Duodenal mucosa (tissue), 2 donors: ENCODE results near the gene ZNF436.
A peak's percentile ranks its signal among the peaks of the same experiment; 100 is the strongest.
"Not testable (repeated sequence)": the region's sequence is repeated elsewhere in the genome, so short reads cannot be mapped to it uniquely, and the experiment has no call there.

Source experiments
- H3K27ac ChIP-seq: one replicate; pipeline ENCODE4 v1.7.0; 2013; ENCODE audit warnings: low read depth, low read length
- H3K27me3 ChIP-seq, 2 donors: one replicate each; pipeline ENCODE4 v1.7.0; 2013; ENCODE audit warnings: low read length in 2 of 2, control low read depth in 1 of 2; ENCODE audit not compliant: insufficient read depth in 2 of 2, control insufficient read depth in 1 of 2
- H3K36me3 ChIP-seq, 2 donors: one replicate each; pipeline ENCODE4 v1.7.0; 2013; ENCODE audit warnings: low read length in 2 of 2, control low read depth in 1 of 2; ENCODE audit not compliant: insufficient read depth in 2 of 2, control insufficient read depth in 1 of 2
- H3K4me1 ChIP-seq, 2 donors: one replicate each; pipeline ENCODE4 v1.7.0; 2013; ENCODE audit warnings: low read length in 2 of 2, control low read depth in 1 of 2; ENCODE audit not compliant: insufficient read depth in 2 of 2, control insufficient read depth in 1 of 2
- H3K4me3 ChIP-seq, 2 donors: one replicate each; pipeline ENCODE4 v1.7.0; 2013; ENCODE audit warnings: low read length in 2 of 2, low read depth in 1 of 2
- H3K9ac ChIP-seq, 2 donors: one replicate each; pipeline ENCODE4 v1.7.0; 2013; ENCODE audit warnings: low read length in 2 of 2, low read depth in 1 of 2
- H3K9me3 ChIP-seq, 2 donors: one replicate each; pipeline ENCODE4 v1.7.0; 2013; ENCODE audit warnings: low read length in 2 of 2, control low read depth in 1 of 2; ENCODE audit not compliant: control insufficient read depth in 1 of 2

The ZNF436 gene

DNA sequence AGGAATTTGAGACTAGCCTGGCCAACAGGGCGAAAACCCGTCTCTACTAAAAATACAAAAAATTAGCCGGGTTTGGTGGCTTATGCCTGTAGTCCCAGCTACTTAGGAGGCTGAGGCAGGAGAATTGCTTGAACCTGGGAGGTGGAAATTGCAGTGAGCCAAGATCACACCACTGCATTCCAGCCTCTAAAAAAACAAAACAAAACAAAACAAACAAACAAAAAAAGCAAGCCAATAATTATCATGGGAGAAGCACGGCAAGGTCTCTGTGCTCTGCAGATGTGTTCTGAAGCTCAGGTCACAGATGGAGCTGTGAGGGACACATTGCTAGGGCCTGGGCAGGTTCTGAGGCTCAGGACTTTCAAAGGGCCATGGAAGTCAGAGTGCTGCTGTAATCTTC lies 10.6 kb upstream of the ZNF436 start:
- not testable (repeated sequence) for H3K4me3 ChIP-seq, H3K27ac ChIP-seq, H3K27me3 ChIP-seq, H3K9me3 ChIP-seq, H3K9ac ChIP-seq
- peaks cover 21 to 22% of the 10 kb centered on the region in 2 donors for H3K4me1 ChIP-seq
- H3K36me3 ChIP-seq = peaks cover 0 to 10% of the 10 kb centered on the region in 2 donors

DNA sequence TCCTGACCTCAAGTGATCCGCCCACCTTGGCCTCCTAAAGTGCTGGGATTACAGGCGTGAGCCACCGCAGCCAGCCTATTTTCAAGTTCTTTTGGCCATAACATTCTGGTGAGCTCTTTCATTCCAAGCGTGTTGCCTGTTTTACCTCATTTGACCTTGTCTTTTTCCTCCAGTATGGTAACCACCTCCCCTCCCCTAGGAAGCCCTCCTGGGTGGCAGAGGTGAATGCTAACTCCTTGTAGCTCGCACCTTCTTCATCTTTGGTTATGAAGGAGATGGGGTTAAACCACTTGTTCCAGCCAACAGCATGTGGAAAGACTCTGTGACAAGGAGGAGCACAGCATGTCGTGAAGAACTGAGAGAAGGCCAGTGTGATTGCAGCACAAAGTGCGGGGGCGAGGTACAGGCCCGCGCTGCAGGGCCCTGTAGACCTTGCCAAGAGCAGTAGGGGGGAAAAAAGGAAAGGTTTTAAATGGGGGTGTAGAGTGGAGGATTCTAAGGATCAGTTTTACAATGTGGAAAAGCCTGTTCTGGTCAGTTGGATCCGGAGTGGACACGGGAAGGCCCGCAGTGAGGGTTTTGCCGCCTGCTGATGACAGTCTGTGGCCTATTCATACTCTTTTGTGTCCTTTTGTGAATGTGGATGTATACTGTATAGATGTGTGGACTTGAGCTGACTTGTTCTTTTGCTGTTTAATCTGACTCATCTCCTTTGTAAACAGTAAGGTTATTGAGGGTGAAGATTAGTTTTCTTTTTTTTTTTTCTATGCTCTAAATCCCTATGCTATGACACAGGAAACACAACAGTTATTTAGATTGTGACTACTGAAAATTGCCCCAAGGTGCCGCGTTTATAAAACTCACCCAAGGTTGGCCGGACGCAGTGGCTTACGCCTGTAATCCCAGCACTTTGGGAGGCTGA lies 7.5 kb upstream of the ZNF436 start:
- H3K4me1 ChIP-seq = peaks cover 6 to 13% of the 10 kb centered on the region in 2 donors
- H3K27ac ChIP-seq = peak overlapping the region; percentile 58
- H3K9ac ChIP-seq = no peak overlapping the region

DNA sequence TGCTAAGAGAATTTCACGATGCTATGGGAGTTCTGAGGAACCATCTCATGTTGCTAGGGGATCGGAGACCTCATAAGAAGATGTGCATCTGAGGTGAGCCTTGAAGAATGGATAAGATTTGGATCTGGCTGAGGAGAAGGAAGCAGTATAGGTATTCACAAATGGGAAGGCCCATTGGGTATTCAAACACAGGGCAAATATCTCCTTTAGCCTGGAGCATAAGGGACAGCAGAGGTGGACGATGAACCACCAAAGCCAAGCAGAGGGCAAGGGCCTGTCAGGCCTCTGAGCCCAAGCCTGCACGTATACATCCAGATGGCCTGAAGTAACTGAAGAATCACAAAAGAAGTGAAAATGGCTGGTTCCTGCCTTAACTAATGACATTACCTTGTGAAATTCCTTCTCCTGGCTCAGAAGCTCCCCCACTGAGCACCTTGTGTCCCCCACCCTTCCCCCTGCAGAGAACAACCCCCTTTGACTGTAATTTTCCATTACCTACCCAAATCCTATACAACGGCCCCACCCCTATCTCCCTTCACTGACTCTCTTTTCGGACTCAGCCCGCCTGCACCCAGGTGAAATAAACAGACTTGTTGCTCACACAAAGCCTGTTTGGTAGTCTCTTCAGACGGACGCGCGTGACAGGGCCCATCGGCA lies 4.6 kb upstream of the ZNF436 start:
- peaks cover 25 to 31% of the 10 kb centered on the region in 2 donors for H3K4me1 ChIP-seq
- H3K9me3 ChIP-seq, H3K27me3 ChIP-seq, H3K9ac ChIP-seq, H3K4me3 ChIP-seq, H3K27ac ChIP-seq, H3K36me3 ChIP-seq: not testable (repeated sequence)

More for the DNA sequence above, 7.5 kb upstream of the ZNF436 start:
- H3K4me3 ChIP-seq = no peak overlapping the region
- no peaks in the 10 kb centered on the region for H3K27me3 ChIP-seq
- H3K9me3 ChIP-seq = no peaks in the 10 kb centered on the region
- no peaks in the 10 kb centered on the region for H3K36me3 ChIP-seq

DNA sequence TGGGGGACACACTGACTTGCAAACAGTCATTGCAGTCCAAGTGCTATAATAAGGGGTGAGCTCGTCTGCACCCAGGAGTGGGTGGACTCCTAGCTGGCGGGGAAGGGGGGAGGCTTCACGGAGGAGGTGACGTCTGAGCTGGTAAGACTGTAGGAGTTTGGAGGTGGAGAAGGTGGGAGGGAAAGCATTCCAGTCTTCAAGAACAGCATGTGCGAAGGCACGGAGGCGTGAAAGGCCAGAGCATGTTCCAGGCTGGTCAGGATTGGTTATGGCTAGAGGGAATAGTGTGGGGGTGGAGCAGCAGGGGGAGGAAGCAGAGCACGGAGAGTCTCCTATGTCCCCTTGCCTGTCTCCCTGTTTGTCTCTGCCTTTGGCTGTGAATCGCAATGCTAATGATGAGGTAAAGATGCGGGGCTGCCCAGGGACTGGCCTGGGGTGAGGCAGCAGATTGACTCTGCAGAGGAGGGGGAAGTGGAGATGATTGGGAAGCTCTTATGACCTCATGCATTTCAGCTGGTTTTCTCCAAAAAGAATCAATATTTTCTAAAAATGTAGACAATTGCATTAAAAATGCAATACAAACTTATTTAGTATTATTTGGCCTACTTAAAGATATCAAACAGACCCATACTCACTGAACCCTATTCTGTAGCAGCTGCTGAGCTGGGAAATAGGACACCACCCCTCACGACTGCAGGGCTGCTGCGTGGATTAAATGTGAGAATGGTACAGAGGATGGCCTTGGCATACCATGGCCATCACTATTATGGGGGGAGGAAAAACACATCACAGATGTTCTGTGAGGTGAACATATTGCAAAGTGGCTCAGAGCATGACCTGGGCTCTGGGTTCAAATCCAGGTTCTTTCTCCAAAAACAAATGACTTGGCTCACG lies 2.6 kb upstream of the ZNF436 start:
- Histone ChIP-seq H3K9me3 (no peaks in the 10 kb centered on the region), H3K9ac (no peak overlapping the region), H3K4me3 (no peak overlapping the region), H3K4me1 (peaks cover 30 to 36% of the 10 kb centered on the region in 2 donors), H3K36me3 (no peaks in the 10 kb centered on the region), H3K27me3 (no peaks in the 10 kb centered on the region), H3K27ac (no peak overlapping the region)

DNA sequence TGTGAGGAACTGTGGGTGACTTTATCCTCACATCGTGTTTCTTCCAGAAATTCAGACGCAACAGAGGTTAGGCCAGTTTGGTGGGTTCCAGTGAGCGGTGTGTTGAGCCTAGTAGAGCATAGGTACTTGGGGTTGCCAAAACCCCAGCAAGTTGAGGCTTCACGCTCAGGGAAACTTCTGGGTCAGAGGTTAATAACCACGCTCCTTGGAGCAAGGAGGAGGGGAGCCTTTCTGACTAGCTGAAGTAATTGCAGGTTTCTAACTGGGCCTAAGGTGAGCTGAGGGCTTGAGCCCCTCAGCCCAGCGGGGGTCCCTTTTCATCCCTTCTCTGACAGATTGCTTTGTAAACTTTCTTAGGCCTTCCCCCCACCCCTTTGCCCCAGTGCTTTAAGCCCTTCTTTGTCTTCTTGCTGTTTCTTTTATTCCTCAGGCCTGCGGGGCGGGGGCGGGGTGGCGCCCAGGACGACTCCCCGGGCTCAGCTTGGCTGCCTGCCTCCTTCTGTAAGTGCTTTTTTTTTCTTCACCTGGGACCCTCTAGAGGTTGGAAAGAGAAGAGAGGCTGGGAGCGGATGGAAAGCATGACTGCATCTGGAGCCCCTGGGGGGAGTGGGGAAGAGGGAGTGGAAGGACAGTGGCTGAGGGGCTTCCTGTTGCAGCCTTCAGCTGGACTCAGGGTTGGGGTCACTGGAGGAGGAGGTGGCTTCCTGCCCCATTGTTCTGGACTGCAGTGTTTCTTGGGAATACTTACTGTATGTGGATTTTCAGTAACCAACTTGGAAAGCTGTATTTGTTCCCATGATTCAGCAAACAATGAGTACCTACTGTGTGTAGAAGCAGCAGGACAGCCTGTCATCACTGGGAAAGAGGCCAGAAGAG lies 1.3 kb upstream of the ZNF436 start:
- Histone ChIP-seq H3K9me3 (peaks cover 0 to 7% of the 10 kb centered on the region in 2 donors), H3K9ac (peak overlapping the region; percentile 20 to 90), H3K4me1 (peaks cover 37% of the 10 kb centered on the region in 2 donors), H3K27ac (no peak overlapping the region), H3K27me3 (no peaks in the 10 kb centered on the region), H3K36me3 (peaks cover 3 to 9% of the 10 kb centered on the region in 2 donors), H3K4me3 (peak overlapping the region in 1 of 2 donors; percentile 88)

DNA sequence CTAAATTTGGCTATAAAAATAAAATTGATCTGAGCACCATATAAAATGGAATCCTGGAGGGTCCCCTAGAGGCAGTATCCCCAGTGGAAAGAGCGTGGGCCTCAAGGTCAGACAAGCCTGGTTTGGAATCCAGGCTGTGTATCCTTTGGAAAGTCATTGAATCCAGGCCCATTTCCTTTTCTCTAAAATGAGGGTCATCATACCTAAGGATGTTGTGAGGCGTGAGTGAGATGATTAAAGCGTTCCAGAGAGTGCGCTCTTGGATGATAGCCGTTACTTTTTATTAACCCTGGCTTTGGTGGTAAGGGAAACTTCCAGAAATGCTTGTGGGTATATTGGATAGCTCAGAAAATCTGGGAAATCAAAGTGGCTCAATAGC lies 683 bp upstream of the ZNF436 start:
- peaks cover 3 to 10% of the 10 kb centered on the region in 2 donors for H3K36me3 ChIP-seq
- peak overlapping the region; percentile 20 to 90 for H3K9ac ChIP-seq
- peaks cover 0 to 9% of the 10 kb centered on the region in 2 donors for H3K9me3 ChIP-seq
- peaks cover 37% of the 10 kb centered on the region in 2 donors for H3K4me1 ChIP-seq
- H3K27ac ChIP-seq = no peak overlapping the region
- peak overlapping the region in 1 of 2 donors; percentile 88 for H3K4me3 ChIP-seq
- no peaks in the 10 kb centered on the region for H3K27me3 ChIP-seq

DNA sequence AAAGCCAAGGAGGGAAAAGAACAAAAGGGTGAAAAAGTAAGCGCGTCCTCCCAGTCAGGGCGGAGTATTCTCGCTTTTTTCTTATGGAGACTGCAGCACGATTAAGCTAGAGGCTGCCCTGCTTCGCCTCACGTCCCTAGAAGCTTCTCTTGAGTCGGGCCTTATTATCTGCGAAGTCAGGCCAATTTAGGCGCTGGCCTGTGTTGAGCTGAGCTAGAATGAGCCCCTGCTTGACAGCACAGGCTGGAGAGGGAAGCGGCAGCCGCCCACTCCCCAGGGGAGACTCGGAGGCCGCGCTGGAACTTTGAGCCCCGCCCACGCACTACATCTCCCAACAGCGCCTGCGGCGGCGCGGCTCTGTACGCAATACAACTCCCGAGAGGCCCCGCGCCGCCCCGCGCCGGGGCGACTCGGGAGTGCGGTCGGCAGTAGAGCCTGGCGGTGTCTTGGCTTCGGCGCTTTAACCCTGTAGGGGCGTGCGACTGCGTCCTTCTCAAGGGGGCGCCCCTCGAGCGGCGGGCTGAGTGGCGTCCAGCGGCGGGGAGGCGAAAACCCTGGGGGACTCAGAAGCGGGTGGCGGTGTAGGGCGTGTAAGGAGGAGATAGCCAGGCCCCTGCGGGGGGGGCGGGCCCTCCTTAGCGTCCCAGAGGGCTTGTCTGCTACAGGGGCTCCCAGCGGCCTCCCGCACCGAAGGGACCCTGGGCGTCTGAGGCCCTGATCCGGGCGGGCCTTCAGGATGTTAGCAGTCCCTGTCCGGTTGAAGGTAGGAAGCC lies 888 bp downstream of the ZNF436 start:
- H3K4me1 ChIP-seq = peaks cover 37% of the 10 kb centered on the region in 2 donors
- peak overlapping the region; percentile 88 to 90 for H3K4me3 ChIP-seq
- peak overlapping the region; percentile 89 for H3K27ac ChIP-seq
- no peaks in the 10 kb centered on the region for H3K27me3 ChIP-seq
- peaks cover 12 to 17% of the 10 kb centered on the region in 2 donors for H3K36me3 ChIP-seq
- peaks cover 7 to 19% of the 10 kb centered on the region in 2 donors for H3K9me3 ChIP-seq
- peak overlapping the region; percentile 90 to 95 for H3K9ac ChIP-seq

DNA sequence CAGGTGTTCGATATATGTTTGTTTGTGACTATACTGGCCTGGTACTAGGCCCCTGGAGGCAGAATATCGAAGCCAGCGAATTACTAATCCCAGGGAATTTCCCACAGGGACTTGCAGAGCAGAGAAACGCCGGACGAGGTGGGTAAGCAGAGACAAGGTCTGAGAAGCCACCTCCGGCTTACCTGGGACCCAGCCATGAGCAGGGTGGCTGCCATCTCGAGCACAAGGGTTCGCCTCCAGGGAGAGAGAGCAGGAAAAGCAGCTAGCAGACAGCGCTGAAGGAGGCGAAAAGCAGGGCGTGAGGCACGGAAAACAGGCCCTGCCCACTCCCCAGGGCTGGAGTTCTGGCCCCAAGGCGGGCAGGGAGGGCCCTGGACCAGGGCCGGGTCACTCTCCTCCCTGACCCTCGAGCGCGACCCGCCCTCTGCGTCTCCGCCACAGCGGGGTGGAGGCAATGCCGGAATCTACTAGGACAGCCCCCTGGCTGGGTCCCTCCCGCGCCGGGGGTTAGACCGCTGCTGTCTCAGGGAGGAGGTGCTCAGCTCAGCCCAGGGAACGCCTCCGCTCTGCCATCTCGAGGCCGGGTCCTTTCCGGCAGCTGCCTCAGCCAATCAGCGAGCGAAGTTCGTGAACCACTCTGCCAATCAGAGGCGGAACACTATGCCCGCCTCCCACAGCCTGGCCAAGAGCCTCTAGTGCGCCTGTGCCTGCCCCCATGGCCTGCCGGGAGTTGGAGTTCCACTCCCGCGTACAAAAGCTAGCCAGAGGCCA lies 1.7 kb downstream of the ZNF436 start:
- peak overlapping the region; percentile 89 for H3K27ac ChIP-seq
- peak overlapping the region; percentile 88 to 90 for H3K4me3 ChIP-seq
- peak overlapping the region; percentile 90 to 95 for H3K9ac ChIP-seq
- H3K36me3 ChIP-seq = peaks cover 20 to 21% of the 10 kb centered on the region in 2 donors
- no peaks in the 10 kb centered on the region for H3K27me3 ChIP-seq
- peaks cover 14 to 23% of the 10 kb centered on the region in 2 donors for H3K9me3 ChIP-seq
- H3K4me1 ChIP-seq = peaks cover 37% of the 10 kb centered on the region in 2 donors
